NCI-H2227 (cell line): Measurements from ENCODE around the gene OR2F2.

ENCODE experiments used
- DNase-seq: peaks from one replicate; lab custom pipeline; 2025; ENCODE audit not compliant: unreplicated experiment; lab: John Stamatoyannopoulos, UW

OR2F2 gene

DNA sequence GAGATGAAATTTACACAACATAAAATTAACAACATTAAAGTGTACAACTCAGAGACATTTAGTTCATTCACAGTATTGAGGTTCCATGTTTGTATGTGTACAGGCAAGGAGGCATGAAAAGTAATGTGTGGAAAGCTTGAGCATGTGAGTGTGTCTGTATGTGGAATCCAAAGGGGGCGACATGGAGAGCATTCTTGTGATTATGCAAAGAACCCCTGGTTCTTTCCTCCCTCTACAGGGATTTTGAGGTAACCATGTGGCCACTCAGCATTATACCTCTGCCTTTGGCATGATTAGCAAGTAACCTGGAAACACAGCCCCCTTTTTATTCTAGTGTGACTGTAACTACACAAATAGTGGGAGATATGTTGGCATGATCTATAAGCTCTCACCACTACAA is 40.6 kb downstream of the OR2F2 start:
- DNase-seq, result no peak

DNA sequence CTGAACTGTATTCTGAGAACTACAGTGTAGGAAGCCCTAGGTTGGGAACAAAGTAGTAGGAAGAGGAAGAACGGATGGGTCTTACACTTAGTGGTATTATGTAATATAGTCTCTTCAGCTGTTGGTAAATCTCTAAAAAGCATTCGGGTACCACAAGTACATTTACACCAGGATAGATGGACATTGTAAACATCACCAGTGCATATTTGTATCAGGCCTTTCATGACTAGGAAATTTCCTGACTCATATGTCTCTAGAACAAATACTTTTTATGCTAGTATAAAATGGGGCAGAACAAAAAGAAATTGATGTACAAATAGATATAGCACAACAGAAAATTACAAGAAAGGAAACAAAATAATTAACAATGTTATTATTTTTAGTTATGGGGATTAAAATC is 43.6 kb downstream of the OR2F2 start:
- DNase-seq, result no peak

DNA sequence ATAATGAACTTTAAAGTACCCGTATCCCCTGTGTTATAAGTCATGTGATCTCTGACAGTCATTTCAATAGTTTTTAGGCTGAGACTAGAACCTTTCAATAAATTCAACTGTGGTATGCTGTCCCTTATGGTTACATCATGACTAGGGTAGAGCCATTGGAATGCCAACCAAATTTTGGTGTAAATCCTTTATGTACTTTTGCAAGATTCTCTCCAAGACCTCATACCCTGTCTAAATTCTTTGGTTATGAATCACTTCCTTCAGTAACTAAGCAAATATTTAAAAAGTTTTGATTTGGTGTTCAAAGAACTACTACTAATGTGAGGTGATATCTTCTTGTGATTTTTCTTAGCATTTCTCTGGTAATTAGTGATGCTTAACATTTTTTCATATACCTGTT is 44.3 kb downstream of the OR2F2 start:
- no peak for DNase-seq

DNA sequence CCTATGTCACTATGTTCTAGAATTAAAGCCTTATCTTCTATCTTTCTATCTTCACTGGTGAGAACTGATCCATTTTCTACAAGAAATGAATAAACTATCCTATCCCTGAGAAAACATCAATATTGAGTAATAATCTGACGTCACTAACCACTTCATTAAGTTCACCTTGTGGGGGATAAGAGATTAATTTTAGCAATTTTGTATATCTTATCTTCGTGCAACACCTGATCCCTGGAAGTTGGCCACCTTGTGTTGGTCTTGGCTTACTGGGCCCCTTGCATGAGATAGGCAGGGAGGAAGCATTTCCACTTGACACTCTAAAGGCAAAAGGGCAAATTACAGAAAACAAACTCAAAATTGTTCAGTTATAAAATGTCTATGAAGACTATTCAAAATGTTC is 45.0 kb downstream of the OR2F2 start:
- DNase-seq, result no peak

DNA sequence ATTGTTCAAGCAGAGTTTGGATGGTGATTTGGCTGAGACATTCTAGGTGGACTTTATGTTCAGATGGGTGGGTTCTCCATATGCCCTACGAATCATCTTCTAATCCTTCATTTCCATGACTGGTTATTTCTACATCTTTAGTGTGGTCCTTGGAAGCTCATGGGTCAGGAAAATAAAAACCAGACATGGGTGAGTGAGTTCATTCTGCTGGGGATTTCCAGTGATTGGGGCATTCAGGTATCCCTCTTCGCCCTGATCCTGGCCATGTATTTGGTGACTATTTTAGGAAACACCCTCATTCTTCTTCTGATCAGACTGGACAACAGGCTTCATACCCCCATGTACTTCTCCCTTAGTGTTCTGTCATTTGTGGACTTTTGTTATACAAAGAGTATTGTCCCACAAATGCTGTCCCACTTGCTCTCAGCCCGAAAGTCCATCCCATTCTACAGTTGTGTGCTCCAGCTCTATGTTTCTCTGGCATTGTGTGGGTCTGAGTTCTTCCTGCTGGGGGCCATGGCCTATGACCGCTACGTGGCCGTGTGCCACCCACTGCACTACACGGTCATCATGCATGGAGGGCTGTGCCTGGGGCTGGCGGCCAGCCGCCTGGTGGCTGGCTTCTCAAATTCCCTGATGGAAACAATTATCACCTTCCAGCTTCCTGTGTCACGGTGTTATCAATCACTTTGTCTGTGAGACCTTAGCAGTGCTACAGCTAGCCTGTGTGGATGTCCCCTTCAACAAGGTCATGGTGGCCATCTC is 45.9 kb downstream of the OR2F2 start:
- DNase-seq, result no peak

DNA sequence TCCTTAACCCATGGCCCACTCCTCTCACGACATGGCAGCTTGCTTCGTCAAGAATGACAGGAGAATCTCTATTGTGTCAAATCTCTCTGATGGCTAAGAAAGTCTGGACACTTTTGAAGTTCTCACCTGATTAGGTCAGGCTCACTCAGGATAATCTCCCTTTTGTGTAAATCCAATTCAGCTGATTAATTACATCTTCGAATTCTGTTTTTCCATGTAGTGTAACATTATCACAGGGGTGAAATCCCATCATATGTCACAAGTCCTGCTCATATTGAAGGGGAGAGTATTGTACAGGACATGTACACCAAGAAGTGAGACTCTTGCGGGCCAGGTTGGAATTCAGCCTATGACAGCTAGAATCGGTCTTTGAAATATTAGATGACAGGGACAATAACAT is 48.9 kb downstream of the OR2F2 start:
- DNase-seq, result no peak
